SKM-1 treated with dmso at 0.1 percent for 144 hours (cell line): Measurements from ENCODE around the gene PIK3C2G.

ENCODE experiments used
- DNase-seq: peaks from one replicate; lab custom pipeline; 2025; ENCODE audit not compliant: unreplicated experiment; lab: John Stamatoyannopoulos, UW

The PIK3C2G gene

DNA sequence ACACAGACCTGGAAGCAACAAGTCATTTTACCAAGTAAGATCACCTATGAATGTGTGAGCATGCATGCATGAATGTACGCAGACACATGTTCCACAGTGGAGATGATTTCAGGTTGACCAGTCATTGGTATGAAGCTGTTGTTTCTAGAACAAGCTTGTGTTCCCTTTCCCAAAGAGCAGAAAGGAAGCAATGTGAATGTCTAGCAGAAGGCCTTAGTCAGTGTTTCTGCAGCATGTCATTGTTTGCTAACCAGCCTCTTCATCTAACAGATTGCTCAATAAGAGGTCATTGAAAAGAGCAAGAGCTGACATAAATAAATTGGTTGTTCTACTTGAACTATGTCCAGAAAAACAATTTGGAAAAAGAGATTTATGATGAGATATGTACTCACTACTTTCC, 285.1 kb downstream of the PIK3C2G start:
- DNase-seq = no peak

DNA sequence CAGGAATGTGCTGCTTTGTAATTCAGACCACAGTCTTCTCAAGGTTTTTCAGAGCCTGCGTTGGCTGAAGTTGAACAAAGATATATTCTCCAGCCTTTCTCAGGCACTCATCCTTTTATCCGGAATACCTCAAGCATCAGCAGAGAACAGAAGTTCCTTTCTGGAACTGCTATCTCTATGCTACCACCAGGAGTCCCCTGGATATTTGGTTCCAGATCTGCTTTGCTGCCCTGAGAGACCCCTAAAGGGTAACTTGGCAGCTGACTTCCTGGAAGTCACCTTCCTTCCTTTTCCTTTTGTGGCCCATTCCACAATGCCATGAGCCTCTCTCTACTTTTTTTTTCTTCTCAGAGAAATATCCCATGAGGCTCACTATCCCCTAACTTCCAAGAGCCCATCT, 288.3 kb downstream of the PIK3C2G start:
- DNase-seq = no peak

DNA sequence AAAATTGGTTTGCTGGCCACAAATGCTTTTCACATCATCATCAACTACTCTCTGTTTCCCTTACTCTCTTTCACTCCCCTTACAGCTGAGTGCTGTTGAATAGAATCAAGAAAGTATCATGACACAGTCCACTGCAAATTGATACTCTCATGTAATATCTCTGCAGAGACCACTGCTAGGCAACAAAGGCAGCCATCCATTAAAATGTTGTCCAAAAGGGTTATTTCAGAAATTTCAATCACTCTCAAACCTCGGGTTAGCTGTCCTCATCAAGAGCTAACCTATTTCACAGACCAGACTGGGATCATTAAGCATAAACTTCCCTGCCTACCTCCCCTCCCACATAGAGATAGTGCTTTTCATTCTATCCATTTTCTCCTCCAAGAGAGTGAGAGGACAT, 289.8 kb downstream of the PIK3C2G start:
- no peak for DNase-seq

DNA sequence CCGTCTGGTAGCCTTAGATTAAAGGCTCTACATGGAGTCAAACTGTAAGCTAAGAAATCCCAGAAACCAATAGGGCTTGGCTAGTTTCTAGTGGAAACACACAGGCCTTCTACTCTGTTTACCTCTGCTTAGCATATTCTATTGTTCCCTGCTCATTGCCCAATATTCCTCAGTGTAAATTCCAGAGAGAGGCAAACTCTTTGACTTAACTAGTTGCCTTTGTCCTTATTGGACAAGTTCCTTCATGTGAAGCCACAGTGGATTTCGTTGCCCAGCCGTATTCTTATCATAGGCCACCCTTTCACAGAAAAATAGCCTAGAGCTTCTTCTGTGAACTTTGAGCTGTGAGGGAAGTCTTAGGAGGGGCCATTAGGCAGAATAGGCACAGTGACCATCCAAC, 290.4 kb downstream of the PIK3C2G start:
- no peak for DNase-seq

DNA sequence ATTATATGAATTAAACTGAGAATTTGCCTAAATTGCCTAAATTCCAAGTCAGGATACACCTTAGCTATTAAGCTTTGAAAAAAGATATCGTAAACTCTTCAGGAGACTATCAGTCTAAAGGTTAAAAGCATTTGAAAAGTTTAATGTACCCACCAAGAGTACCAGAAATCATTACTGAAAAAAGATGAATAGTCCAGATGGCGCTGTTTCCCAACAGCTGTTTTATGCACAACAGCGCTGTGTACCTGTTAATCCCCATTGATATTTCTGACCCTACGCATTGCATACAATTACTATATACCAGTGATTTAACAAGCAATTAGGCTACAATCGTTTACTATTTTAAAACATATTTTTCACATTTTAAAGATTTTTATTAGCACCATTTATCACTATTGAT, 291.5 kb downstream of the PIK3C2G start:
- no peak for DNase-seq

DNA sequence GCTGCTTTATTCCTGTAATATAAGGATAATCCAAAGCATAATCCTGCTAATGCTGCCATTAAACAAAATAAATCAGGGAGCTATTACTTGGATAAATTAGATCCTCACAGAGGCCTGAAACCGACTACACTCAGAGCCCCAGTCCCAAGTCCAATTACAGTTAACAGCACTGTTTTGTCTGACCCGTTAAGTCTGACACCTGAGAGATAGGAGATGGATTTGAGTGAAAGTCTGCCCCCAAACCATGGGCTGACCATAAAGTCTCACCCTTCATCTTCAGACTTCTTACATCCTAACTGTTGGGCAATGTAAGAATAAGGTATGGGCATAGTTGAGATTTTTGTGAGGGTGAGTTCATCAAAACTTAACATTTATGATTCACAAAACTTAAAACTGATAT, 294.8 kb downstream of the PIK3C2G start:
- no peak for DNase-seq

DNA sequence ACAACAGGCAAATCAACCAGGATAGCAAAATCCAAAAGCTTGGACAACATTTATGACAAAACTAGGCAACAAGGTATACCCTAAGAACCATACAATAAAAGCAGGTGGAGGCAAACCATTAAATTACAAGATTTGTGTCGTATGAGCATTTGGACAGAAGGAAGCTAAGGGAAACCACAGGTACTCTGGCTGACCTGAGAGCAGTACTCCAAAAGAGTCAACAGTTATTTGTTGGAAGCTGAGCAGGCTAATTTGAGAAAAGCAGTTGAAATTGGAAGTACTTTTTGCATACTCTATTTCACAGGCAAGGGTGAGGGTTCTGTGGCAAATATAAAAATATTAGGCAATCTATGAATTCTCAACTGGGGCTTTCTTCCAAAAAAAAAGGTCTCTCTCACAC, 297.9 kb downstream of the PIK3C2G start:
- no peak for DNase-seq

DNA sequence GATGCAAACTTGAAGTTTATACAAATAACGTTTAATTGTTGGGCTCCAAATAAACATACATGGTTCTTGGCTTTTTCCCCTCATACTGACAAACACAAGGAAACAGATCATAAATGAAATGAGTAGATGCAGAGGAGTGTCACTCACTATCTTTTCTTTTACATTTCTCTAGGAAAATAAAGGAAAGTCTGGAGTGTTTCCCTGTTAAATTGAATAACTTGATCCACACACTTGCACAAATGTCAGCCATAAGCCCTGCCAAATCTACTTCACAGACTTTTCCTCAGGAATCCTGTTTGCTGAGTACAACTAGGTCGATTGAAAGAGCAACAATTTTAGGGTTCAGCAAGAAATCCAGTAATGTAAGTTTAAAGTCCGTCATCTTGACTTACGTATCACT, 301.2 kb downstream of the PIK3C2G start:
- no peak for DNase-seq

DNA sequence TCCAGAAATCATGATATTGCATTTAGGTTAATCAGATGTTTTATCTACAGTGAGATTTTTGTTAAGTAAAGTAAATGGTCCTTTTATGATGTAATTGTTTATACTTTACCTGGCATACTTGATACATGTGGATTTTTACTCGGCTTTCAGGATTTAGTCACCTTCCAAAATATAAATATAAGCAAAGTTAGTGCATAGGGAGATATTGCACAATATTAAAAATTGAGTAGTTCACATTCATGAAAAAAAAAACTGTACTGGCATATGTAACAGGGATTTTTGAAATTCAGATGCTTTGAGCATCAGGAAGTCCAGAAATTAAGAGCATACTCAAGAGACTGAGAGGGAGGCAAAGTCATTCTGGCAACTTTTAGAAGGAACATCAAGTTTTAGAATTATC, 303.0 kb downstream of the PIK3C2G start:
- DNase-seq = no peak

DNA sequence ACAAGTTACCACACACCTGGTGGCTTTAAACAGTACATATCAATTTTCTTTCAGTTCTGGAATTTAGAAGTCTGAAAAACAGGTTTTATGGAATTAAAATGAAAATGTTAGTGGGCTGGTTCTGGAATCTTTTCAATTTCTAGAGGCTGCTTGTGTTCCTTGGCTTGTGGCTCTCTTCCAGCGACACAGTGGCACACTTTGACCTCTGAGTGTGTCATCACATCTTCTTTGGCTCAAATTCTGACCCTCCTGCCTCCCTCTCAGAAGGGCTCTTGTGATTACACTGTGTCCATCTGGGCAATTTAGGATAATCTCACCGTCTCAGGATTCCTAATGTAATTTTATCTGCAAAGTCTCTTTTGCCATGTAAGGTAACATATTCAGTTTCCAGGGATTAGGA, 306.5 kb downstream of the PIK3C2G start:
- no peak for DNase-seq

DNA sequence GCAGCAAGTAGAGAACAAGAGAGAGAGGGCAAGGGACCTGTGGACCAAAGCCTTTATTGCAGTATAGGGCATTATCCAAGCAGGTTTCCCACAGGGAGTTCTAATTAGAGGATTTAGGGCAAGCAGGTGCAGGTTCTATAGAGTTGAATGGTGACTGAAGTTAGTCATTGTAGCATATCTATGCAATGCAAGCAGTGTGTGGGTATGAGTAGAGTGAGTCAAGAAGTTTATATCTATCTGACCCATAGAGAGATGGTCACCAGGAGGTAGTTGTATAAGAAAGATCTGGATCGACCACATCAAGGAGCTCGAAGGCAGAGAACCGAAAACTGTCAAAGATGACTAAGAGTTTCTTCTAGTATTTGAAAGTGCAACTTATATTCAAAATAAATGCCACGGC, 309.2 kb downstream of the PIK3C2G start:
- no peak for DNase-seq

DNA sequence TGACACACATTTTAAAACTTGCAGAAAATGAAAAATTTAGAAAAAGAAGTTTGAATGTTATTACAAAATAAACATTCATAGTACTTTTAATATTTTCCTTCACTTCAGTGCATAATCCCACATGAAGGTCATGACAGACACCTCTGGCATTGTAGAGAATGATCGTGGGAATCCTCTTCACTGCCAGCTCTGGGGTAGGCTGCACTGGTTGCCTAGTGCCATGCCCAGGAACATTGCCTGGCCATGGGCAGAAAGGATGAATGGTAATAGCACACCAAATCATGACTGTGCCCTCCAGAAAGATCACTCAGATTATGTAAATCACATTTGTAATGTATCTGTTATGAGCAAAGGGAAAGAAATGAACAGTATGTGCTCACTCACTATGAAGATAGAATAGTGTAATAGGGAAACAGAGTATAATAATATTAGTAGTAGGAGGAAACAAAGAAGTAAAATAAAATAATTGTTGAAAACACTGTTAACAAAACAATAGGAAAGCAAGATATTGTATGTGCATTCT, 314.8 kb downstream of the PIK3C2G start:
- no peak for DNase-seq

DNA sequence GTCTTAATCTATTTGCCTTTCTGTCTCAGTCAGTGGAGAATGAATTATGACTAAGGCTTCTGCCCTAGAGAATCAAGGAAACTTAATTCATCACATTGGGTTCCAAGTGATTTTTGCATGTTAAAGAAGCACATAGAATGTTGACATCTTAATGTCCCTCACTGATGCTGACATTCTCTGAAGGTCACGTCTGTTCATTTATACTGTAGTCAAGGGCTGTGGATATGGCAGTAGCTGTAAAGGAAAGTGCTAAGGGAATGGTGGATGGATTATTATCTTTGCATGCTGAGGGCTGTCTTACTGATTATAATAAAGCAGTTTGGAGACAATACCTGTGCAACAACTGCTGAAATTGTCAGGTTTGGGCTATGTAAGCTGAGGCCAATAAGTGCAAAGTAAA, 315.3 kb downstream of the PIK3C2G start:
- no peak for DNase-seq

DNA sequence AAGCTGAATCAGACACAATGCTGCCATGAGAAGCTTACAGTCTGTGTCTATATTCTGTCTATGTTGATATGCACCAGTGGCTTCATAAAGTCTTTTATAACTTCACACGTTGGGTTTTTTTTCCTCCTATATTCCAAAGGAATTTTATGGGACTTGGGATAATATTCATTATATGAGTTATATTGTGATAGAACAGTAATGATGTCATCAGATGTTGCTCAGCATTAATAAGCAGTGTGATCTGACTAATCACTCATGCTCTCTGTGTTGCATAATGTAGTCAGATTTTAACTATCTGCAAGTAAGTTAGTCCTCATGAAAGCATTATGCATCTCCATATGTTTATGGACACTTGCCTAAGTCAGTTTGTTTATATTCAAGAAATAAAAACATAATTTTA, 316.9 kb downstream of the PIK3C2G start:
- no peak for DNase-seq

DNA sequence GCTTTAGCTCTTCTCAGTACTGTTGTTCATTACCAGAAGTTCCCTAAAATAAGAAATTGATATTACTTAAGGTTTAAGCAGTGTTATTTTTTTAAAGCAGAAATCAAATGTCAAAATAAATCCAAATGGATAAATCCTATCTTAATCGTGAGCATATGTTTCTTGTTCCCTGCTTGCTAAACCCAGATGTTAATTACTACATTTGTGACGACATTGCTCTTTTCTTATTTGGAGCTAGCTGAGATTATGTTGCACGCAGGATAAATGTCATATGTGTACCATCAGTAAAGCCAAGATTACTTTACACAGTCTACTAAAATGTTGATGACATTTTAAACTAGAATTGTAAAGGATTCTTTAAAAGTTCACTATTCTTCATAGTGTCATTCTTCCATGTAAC, 319.0 kb downstream of the PIK3C2G start:
- no peak for DNase-seq

DNA sequence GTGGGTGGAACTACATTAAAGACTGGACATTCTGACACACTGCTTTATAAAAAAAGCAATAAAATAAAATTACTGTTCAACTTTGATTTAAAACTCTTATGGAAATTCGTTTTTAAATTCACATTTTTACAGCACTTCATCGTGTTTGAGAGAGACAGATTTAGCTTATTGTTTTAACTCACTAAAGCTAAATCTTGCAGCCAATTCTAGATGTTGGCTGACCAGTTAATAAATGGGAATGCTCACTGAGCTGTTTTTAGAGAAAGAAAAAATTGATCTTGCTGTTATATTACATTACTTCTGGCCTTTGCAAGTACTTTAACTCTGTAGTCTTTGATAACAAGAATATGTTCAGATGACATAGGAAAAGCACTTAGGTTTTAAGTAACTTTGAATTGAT, 319.4 kb downstream of the PIK3C2G start:
- no peak for DNase-seq

DNA sequence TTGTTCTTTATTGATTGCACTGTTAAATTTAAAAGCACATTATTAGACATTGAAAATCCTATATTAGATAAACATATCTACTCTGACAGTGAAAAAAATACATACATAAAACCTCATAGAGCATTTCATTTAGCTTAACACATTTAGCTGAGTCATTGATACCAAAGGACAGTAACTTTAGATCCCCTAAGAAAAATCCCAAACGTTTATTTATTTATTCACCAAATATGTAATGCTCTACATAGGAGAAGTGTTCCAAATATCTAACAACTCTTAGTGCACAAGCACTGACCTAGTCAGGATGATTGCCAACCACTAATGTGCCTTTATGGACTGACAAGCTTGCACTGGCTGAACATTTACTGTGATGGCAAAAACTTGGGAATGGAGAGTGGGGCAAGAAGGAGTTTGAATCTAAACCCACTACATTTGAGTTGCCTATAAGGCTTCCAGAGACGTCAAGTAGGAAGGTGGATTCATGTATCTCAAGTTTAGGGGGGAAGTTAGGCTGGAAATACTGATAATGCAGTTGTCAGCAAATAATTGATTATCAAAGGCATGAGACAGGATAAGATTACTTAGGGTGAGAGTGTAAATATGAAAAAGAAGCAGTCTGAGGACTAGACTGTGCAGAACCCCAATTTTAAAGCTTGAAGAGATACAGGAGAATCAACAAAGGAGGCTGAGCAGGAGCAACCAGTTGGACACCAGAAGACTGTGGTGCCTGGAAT, 320.1 kb downstream of the PIK3C2G start:
- no peak for DNase-seq

DNA sequence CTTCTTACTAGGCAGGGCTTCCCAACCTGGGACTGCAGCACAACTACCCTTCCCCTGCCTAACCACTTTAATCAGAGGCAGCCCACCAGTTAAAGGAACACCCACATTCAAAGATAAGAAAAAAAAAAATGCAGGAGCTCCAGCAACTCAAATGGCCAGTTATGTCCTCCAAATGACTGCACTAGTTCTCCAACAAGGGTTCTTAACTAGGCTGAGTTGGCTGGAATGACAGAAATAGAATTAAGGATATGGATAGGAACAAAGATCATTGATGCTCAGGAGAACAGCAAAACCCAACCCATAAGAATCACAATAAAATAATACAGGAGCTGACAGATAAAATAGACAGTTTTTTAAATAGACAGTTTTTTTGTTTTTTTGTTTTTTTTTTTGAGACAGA, 322.3 kb downstream of the PIK3C2G start:
- DNase-seq = no peak

DNA sequence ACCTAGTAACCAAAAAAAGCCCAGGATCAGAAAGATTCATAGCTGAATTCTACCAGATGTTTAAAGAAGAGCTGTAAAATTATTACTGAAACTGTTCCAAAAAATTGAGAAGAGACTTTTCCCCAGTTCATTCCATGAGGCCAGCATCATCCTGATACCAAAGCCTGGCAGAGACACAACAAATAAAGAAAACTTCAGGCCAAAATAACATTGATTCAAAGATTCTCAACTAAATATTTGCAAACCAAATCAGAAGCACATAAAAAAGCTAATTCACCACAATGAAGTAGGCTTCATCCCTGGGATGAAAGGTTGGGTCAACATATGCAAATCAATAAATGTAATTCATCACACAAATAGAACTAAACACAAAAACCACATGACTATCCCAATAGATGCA, 325.3 kb downstream of the PIK3C2G start:
- DNase-seq = no peak

DNA sequence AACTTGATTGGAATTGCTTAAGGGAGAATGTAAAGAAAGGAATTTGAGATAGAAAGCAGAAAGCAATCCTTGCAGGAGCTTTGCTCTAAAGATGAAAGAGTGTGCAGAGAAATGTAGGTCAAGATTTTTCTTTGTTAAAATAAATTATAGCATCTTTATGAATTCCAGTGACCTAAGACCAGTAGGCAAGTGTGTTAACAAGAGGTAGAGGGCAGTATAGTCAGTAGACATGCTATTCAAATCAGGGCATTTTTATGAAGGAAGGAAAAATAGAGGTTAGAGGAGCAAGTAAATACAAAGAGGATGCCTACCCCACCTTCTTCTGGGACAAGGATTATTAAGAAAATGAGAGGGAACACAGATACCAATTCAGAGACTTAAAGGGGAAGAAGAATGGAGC, 328.0 kb downstream of the PIK3C2G start:
- no peak for DNase-seq

DNA sequence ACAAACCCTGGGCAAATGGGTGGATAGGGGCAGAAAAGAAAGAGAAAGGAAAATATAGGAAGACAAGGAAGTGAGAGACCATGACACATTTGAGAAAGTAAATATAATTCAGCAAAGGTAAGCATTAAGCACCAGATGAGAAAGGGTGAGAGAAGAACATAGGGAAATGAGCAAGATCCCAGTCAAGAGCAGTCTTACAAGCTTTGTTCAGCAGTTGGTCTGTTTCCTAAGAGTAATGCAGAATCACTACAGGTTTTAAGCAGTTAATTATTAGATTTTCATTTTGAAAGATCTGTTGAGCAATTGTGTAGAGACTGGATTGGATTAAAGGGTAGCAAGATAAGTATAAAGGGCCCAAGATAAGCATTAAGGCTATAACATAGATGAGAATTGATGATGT, 330.2 kb downstream of the PIK3C2G start:
- no peak for DNase-seq

DNA sequence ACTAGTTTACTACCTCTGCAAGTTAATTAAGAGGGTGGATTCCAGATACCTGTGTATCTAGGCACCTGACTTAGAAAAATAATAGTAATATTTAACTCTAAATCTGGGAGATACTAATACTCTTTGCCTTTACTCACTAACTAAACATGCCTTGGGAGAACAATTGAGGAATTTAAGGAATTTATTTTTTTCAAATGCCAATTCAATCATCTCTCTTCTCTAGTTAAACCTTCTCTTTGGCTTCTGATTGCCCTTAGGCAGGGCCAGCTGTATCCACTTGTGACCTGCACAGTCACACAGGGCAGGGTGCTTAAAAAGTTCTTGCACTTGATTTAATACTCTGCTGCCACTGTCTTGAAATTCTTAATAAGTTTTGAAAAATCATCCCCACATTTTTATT, 334.1 kb downstream of the PIK3C2G start:
- DNase-seq = no peak

DNA sequence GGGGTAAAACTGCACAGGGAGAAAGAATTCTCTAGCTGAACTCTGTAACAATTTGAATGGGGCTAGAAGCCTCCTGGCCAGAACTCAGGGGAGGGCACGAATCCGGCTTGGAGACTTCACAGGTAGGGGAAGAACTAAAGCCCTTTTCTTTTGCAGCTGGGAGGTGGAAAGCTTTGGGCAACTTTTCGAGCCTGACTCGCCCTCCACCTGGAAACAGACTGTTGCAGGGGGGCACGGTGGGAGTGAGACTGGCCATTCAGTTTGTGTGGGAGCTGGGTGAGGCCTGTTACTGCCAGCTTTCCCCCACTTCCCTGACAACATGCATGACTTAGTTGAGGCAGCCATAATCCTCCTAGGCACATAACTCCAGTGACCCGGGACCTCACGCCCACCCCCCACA, 340.6 kb downstream of the PIK3C2G start:
- DNase-seq = no peak
